ENCODE data around the gene KLRG1.

DNA sequence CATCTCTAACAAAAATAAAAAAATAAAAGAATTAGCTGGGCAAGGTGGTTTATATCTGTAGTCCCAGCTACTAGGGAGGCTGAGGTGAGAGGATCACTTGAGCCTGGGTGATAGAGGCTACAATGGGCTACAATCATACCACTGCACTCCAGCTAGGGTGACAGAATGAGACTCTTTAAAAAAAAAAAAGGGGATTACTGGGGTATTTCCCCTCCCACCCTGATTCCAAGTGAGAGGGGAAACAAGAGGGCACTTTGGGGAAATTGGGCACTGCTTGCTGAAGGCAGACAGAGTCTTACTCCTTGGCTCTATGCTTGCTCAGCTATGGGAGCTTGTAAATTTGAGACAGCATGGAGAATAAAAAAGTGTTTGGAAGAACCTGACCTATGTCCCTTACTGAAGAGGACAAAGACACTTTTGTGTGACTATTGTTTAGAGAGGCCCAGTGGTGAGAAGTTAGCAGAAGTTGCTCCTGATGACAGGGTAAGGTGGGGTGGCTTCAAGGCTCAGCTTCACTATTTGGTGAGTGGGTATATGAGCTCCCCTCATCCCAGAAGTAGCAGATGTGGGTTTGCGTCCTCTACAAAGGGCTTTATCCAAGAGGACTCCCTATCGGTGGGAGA is 44.0 kb downstream of the KLRG1 start:
- TF ChIP-seq, protein P1, sequence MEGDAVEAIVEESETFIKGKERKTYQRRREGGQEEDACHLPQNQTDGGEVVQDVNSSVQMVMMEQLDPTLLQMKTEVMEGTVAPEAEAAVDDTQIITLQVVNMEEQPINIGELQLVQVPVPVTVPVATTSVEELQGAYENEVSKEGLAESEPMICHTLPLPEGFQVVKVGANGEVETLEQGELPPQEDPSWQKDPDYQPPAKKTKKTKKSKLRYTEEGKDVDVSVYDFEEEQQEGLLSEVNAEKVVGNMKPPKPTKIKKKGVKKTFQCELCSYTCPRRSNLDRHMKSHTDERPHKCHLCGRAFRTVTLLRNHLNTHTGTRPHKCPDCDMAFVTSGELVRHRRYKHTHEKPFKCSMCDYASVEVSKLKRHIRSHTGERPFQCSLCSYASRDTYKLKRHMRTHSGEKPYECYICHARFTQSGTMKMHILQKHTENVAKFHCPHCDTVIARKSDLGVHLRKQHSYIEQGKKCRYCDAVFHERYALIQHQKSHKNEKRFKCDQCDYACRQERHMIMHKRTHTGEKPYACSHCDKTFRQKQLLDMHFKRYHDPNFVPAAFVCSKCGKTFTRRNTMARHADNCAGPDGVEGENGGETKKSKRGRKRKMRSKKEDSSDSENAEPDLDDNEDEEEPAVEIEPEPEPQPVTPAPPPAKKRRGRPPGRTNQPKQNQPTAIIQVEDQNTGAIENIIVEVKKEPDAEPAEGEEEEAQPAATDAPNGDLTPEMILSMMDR (IDR thresholded peaks at IDR 0.05; ENCODE audit: poor library complexity), result no peak
- TF ChIP-seq EZH2 (IDR thresholded peaks at IDR 0.05; ENCODE audit: borderline replicate concordance), result no peak

All from hepatocyte (in vitro differentiated cells).